HCT116 (cell line): ENCODE data around the gene PDLIM7. TPM values are rescaled to one million over a fixed set of nuclear protein-coding genes. Genes with fewer than 3 reads are reported as not detected.

Source experiments
- ATAC-seq: fragments of 200-7000 bp; cut with Tn5 transposase; 2 replicates; pipeline ENCODE4 v1.9.1; 2020; ENCODE audit warnings: mild to moderate bottlenecking, moderate library complexity
- BruUV-seq: library from RNA; stranded (reverse); fragments of 400-500 nt; replicated peaks from 2 replicates; lab custom pipeline; 2021; lab: Mats Ljungman, UMichigan
- CTCF ChIA-PET: fragments of 300-600 bp; sonication (Branson Sonifier 250); formaldehyde crosslinking; loops from one replicate; lab custom pipeline; 2021; ENCODE audit warnings: antibody characterized with exemption; lab: Charles Lee
- POLR2A ChIA-PET: fragments of 300-600, 350-600 bp; sonication (Branson Sonifier 250); formaldehyde crosslinking; loops from one replicate; lab custom pipeline; 2021; ENCODE audit warnings: antibody characterized with exemption; lab: Charles Lee
- RAD21 ChIA-PET, 2 experiments: fragments of 300-600 bp; sonication (Branson Sonifier 250); formaldehyde crosslinking; loops; one replicate each; lab custom pipeline; 2023; ENCODE audit warnings: low total read pairs in 2 of 2; ENCODE audit not compliant: uncharacterized antibody in 2 of 2, unreplicated experiment in 2 of 2, low non-redundant PET in 1 of 2; lab: Charles Lee
- DNase-seq: peaks from one replicate; pipeline ENCODE4 v3.0.0-alpha.2; 2010; ENCODE audit warnings: low read depth, low spot score
- H2AFZ ChIP-seq: fragments of 200-600 bp; shearing (Covaris generic), sonication (generic); 2 replicates; pipeline ENCODE4 v1.6.1; 2017; ENCODE audit warnings: low read depth, mixed run types, mixed read lengths, antibody characterized with exemption, low read length; ENCODE audit not compliant: poor library complexity, severe bottlenecking
- H3K27ac ChIP-seq: 2 replicates; pipeline ENCODE4 v1.5.1; 2012; ENCODE audit warnings: low read depth, low read length
- H3K27me3 ChIP-seq: fragments of 200-600 bp; sonication (generic); 2 replicates; pipeline ENCODE4 v1.6.1; 2016; ENCODE audit warnings: mixed run types, low read length, mixed read lengths; ENCODE audit not compliant: insufficient read depth
- H3K36me3 ChIP-seq, 2 experiments: fragments of 200-500 bp in 1 of 2; fragments of 200-600 bp in 1 of 2; sonication (Bioruptor generic) in 1 of 2; sonication (generic) in 1 of 2; 2 replicates each; pipeline versions ENCODE4 v1.5.1 to v1.6.1; 2014 to 2016; ENCODE audit warnings: low read length in 2 of 2, inconsistent platforms in 1 of 2, mixed read lengths in 1 of 2, mixed run types in 1 of 2; ENCODE audit not compliant: insufficient read depth in 2 of 2, control insufficient read depth in 1 of 2
- H3K4me1 ChIP-seq, 2 experiments: fragments of 200-600 bp in 1 of 2; sonication (generic) in 1 of 2; 2 replicates each; pipeline versions ENCODE4 v1.5.1 to v1.6.1; 2012 to 2017; ENCODE audit warnings: low read length in 2 of 2, inconsistent platforms in 1 of 2, mild to moderate bottlenecking in 1 of 2, mixed read lengths in 1 of 2, mixed run types in 1 of 2, moderate library complexity in 1 of 2; ENCODE audit not compliant: insufficient read depth in 2 of 2, control insufficient read depth in 1 of 2
- H3K4me2 ChIP-seq: fragments of 200-600 bp; sonication (generic); 2 replicates; pipeline ENCODE4 v1.6.1; 2017; ENCODE audit warnings: mixed run types, low read length, mixed read lengths
- H3K4me3 ChIP-seq, 2 experiments: fragments of 200-600 bp in 1 of 2; sonication (generic) in 1 of 2; replicated peaks in 1 of 2; 2 replicates each; pipeline ENCODE4 v1.5.1; 2011 to 2016; ENCODE audit warnings: low read length in 2 of 2, control low read depth in 1 of 2, low read depth in 1 of 2, mild to moderate bottlenecking in 1 of 2, mixed read lengths in 1 of 2, mixed run types in 1 of 2
- H3K79me2 ChIP-seq: fragments of 200-600 bp; sonication (generic); 2 replicates; pipeline ENCODE4 v1.6.1; 2017; ENCODE audit warnings: mild to moderate bottlenecking, mixed run types, low read length, moderate library complexity, mixed read lengths; ENCODE audit not compliant: insufficient read depth
- H3K9ac ChIP-seq: fragments of 200-600 bp; sonication (generic); 2 replicates; pipeline ENCODE4 v1.6.1; 2016; ENCODE audit warnings: low read length, mixed read lengths
- H3K9me2 ChIP-seq: fragments of 200-600 bp; sonication (generic), shearing (Covaris generic); 2 replicates; pipeline ENCODE4 v1.6.1; 2017; ENCODE audit warnings: mixed run types, mild to moderate bottlenecking, moderate library complexity; ENCODE audit not compliant: insufficient read depth
- H3K9me3 ChIP-seq, 2 experiments: fragments of 200-500 bp in 1 of 2; fragments of 200-600 bp in 1 of 2; sonication (Bioruptor generic) in 1 of 2; sonication (generic) in 1 of 2; 2 replicates each; pipeline ENCODE4 v1.6.1; 2014 to 2017; ENCODE audit warnings: low read length in 2 of 2, mixed read lengths in 2 of 2, inconsistent platforms in 1 of 2, low read depth in 1 of 2, mild to moderate bottlenecking in 1 of 2, mixed run types in 1 of 2, moderate library complexity in 1 of 2; ENCODE audit not compliant: control insufficient read depth in 1 of 2, insufficient read depth in 1 of 2
- H4K20me1 ChIP-seq: fragments of 200-600 bp; sonication (generic), shearing (Covaris generic); 2 replicates; pipeline ENCODE4 v1.6.1; 2017; ENCODE audit warnings: mixed run types, mild to moderate bottlenecking, moderate library complexity; ENCODE audit not compliant: insufficient read depth
- CEBPB ChIP-seq: IDR thresholded peaks from 2 replicates; pipeline ENCODE4 v1.6.1; 2012; ENCODE audit warnings: low read depth
- EZH2 ChIP-seq: fragments of 200-600 bp; sonication (generic); IDR thresholded peaks from 2 replicates; pipeline ENCODE4 v1.6.1; 2017; ENCODE audit warnings: antibody characterized with exemption, mixed run types
- FOSL1 ChIP-seq: IDR thresholded peaks from 2 replicates; pipeline ENCODE4 v1.6.1; 2012; ENCODE audit warnings: low read depth
- MAX ChIP-seq: IDR thresholded peaks from 2 replicates; pipeline ENCODE4 v1.6.1; 2012
- POLR2A ChIP-seq: IDR thresholded peaks from 2 replicates; pipeline ENCODE4 v1.7.0; 2011; ENCODE audit warnings: borderline replicate concordance; ENCODE audit not compliant: insufficient read depth, insufficient read length; ENCODE audit errors: extremely low read depth
- POLR2AphosphoS5 ChIP-seq: IDR thresholded peaks from 2 replicates; pipeline ENCODE4 v1.6.1; 2011; ENCODE audit warnings: mild to moderate bottlenecking, low read depth, low read length, moderate library complexity
- SRF ChIP-seq: IDR thresholded peaks from 2 replicates; pipeline ENCODE4 v1.6.1; 2012; ENCODE audit warnings: low read depth
- YY1 ChIP-seq: IDR thresholded peaks from 2 replicates; pipeline ENCODE4 v1.6.1; 2011; ENCODE audit warnings: low read length, low read depth, moderate library complexity, mild to moderate bottlenecking; ENCODE audit not compliant: insufficient replicate concordance; ENCODE audit errors: extremely low read depth
- ZBTB33 ChIP-seq: IDR thresholded peaks from 2 replicates; pipeline ENCODE4 v1.6.1; 2011; ENCODE audit warnings: mild to moderate bottlenecking, low read length, moderate library complexity; ENCODE audit not compliant: insufficient replicate concordance; ENCODE audit errors: extremely low read depth
- ZNF274 ChIP-seq: fragments of 200-500 bp; sonication (Bioruptor generic); IDR thresholded peaks from 2 replicates; pipeline ENCODE4 v1.6.1; 2014; ENCODE audit warnings: mild to moderate bottlenecking, low read depth, low read length, inconsistent platforms
- intact Hi-C: fragments of 100-400 bp; cut with micrococcal nuclease; formaldehyde crosslinking; loops from 2 replicates; pipeline ENCODE4 v1.10.0; 2022
- total RNA-seq: library from RNA; stranded (reverse); gene quantifications from one replicate; pipeline ENCODE4 v1.2.1, GENCODE V29; 2021; ENCODE audit not compliant: unreplicated experiment

Gene PDLIM7
- total RNA-seq, 1 experiment from 2014 or later = 153 TPM

- no peaks in the 10 kb centered on the region for H3K4me1 ChIP-seq
- H3K4me3 ChIP-seq = no peak overlapping the region
- H3K4me2 ChIP-seq = no peak overlapping the region
- no peak for TF ChIP-seq YY1
- TF ChIP-seq POLR2AphosphoS5 = no peak
- TF ChIP-seq ZBTB33 = no peak
- no peak for TF ChIP-seq MAX
- no peak for TF ChIP-seq EZH2
- TF ChIP-seq SRF = no peak
- no peak for TF ChIP-seq ZNF274
- TF ChIP-seq FOSL1 = no peak
- no peak for TF ChIP-seq CEBPB
- TF ChIP-seq POLR2A = no peak
- TF ChIP-seq, all 23 proteins: peak for 0
- POLR2A ChIA-PET = no interaction called here
- peaks cover 11 to 21% of the 10 kb centered on the region in 2 experiments; a peak in 3 of 4 replicates for H3K36me3 ChIP-seq
- CTCF ChIA-PET = interaction anchor here (1.0 to 2.1 kb wide), 4 partner anchors 9 to 62 kb away, joined by 3 to 9 read pairs (median 6); partner anchors contain the start of genes DDX41 and PDLIM7
- H3K9me2 ChIP-seq = no peaks in the 10 kb centered on the region
- H3K27me3 ChIP-seq = no peaks in the 10 kb centered on the region
- intact Hi-C loops = no loop called here
- H3K9ac ChIP-seq = no peak overlapping the region
- peak overlapping the region; percentile 32; the same call in 1 of the 2 replicates for H3K27ac ChIP-seq
- H4K20me1 ChIP-seq = no peaks in the 10 kb centered on the region
- H2AFZ ChIP-seq = no peak overlapping the region
- no peaks in the 10 kb centered on the region for H3K79me2 ChIP-seq
- H3K9me3 ChIP-seq = no peaks in the 10 kb centered on the region
- no TSS peak for BruUV-seq
- no peak for DNase-seq
- RAD21 ChIA-PET = interaction anchor here in 1 of 2 experiments (1.0 kb wide), 1 partner anchor 137 kb away, joined by 3 read pairs; no protein-coding TSS in a partner anchor
- no peak for ATAC-seq
Observed at GRCh38 chr5:177507596-177508220, 10.3 kb upstream of the PDLIM7 start.
